SK-N-SH treated with all-trans-retinoic acid at 6 μM for 48 hours (cell line): ENCODE results near the gene FAM216A.

Experiments
- BACH2 ChIP-seq: fragments of 250-450 bp; sonication (Bioruptor Pico); IDR thresholded peaks from 2 replicates; pipeline ENCODE4 v1.9.0; 2021; ENCODE audit warnings: mild to moderate bottlenecking, borderline replicate concordance
- ZFP3 ChIP-seq: fragments of 250-450 bp; sonication (Bioruptor Pico); IDR thresholded peaks from 2 replicates; pipeline ENCODE4 v1.5.0; 2020; ENCODE audit warnings: mild to moderate bottlenecking, moderate library complexity
- ZNF70 ChIP-seq: fragments of 450-650 bp; formaldehyde crosslinking; IDR thresholded peaks from 2 replicates; pipeline ENCODE4 v1.5.0; 2020; ENCODE audit warnings: mild to moderate bottlenecking, moderate library complexity

DNA sequence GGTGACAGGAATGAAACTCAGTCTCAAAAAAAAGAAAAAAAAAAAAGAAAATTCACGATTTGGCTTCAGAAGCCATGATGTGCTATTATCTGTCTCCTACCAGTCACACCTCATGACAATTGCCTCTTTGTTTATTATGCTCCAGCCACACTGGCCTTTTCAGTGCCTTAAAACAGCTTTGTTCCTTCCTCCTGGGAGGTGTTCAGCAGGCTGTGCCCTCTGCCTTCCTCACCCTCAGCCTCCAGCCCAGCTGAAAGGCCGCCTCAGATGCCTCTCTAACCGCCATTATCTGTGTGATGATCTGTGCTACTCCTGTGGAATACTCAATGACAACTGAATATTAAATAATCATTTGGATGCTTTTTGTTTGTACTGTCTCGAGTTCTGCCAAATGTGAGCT lies 9.9 kb upstream of the FAM216A start:
- TF ChIP-seq BACH2 (CRISPR knock-in tag) (no peak), ZFP3 (CRISPR knock-in tag) (no peak), ZNF70 (CRISPR knock-in tag) (no peak)
